SU-DHL-6 (cell line): ENCODE data around the gene BASP1.

ENCODE experiments used
- EZH2phosphoT487 ChIP-seq: fragments of 200-600 bp; sonication (generic), shearing (Covaris generic); conservative IDR thresholded peaks from 2 replicates; pipeline ENCODE4 v1.6.1; 2018; ENCODE audit warnings: mild to moderate bottlenecking, antibody characterized with exemption, low read length, moderate library complexity, mixed read lengths
- TF ChIP-seq, protein P1 (sequence below): fragments of 200-600 bp; sonication (generic); IDR thresholded peaks from one replicate; pipeline ENCODE4 v1.5.1; 2017; ENCODE audit warnings: antibody characterized with exemption, mild to moderate bottlenecking, low read length, moderate library complexity; ENCODE audit not compliant: insufficient read depth, poor library complexity, severe bottlenecking

DNA sequence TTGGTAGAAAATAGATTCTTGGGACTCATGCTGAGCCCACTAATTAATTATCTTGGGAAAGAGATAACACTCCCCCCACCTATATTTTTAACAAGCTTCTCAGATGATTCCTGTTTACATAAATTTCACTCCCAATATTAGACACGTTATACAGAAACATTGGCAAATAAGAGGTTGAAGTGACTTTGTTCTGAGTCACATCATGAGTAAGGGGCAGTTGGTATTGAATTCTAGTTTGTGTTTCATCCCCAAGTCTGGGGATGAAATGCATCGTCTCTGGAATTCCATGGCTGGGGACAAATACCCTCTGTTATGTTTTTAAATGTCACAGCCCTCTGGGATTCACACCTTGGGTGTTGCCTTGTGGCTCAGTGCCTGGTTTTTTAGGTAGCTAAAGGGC lies 41.0 kb downstream of the BASP1 start:
- TF ChIP-seq, protein P1, sequence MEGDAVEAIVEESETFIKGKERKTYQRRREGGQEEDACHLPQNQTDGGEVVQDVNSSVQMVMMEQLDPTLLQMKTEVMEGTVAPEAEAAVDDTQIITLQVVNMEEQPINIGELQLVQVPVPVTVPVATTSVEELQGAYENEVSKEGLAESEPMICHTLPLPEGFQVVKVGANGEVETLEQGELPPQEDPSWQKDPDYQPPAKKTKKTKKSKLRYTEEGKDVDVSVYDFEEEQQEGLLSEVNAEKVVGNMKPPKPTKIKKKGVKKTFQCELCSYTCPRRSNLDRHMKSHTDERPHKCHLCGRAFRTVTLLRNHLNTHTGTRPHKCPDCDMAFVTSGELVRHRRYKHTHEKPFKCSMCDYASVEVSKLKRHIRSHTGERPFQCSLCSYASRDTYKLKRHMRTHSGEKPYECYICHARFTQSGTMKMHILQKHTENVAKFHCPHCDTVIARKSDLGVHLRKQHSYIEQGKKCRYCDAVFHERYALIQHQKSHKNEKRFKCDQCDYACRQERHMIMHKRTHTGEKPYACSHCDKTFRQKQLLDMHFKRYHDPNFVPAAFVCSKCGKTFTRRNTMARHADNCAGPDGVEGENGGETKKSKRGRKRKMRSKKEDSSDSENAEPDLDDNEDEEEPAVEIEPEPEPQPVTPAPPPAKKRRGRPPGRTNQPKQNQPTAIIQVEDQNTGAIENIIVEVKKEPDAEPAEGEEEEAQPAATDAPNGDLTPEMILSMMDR: no peak
- TF ChIP-seq EZH2phosphoT487: no peak
